Breast epithelium (tissue), 3 donors: ENCODE results near the gene PPP1R16B.

Experiments used
- CTCF ChIP-seq, 3 donors: fragments of 450-650 bp; IDR thresholded peaks; one replicate each; pipeline ENCODE4 v1.5.1; 2016 to 2017; ENCODE audit warnings: antibody characterized with exemption in 3 of 3, mild to moderate bottlenecking in 3 of 3, moderate library complexity in 3 of 3
- POLR2A ChIP-seq: fragments of 450-650 bp; IDR thresholded peaks from one replicate; pipeline ENCODE4 v1.6.1; 2016; ENCODE audit warnings: antibody characterized with exemption, mild to moderate bottlenecking, moderate library complexity
- POLR2AphosphoS5 ChIP-seq, 3 donors: sonication (generic); formaldehyde crosslinking; IDR thresholded peaks; one replicate each; pipeline ENCODE4 v1.6.1; 2017; ENCODE audit warnings: antibody characterized with exemption in 3 of 3

- TF ChIP-seq POLR2A, result no peak
- no peak for TF ChIP-seq CTCF (IDR thresholded peaks at IDR 0.05)
- TF ChIP-seq POLR2AphosphoS5 (IDR thresholded peaks at IDR 0.05), result no peak
Observed at GRCh38 chr20:38957235-38957876, 151.9 kb downstream of the PPP1R16B start.
